Activated CD8-positive, alpha-beta T cell treated with anti-CD3 and anti-CD28 coated beads for 36 hours (primary cell): ENCODE measurements around the gene DIRAS1. TPM values are rescaled to one million over a fixed set of nuclear protein-coding genes. Genes with fewer than 3 reads are reported as not detected.

Source experiments
- ATAC-seq: fragments of 200-7000 bp; cut with Tn5 transposase; one replicate; pipeline ENCODE4 v1.10.0; 2021; ENCODE audit warnings: mild to moderate bottlenecking, moderate library complexity
- CTCF ChIA-PET: fragments of 350-600 bp; sonication (Branson Sonifier 250); formaldehyde crosslinking; loops from one replicate; lab custom pipeline; 2021; ENCODE audit warnings: antibody characterized with exemption; lab: Charles Lee
- POLR2A ChIA-PET: fragments of 350-600 bp; sonication (Branson Sonifier 250); formaldehyde crosslinking; loops from one replicate; lab custom pipeline; 2021; ENCODE audit warnings: antibody characterized with exemption; lab: Charles Lee
- DNase-seq: peaks from one replicate; pipeline ENCODE4 v3.0.0-alpha.2; 2020
- H3K27ac Mint-ChIP-seq: one replicate; pipeline ENCODE4 v1.8.0; 2021; ENCODE audit warnings: mild to moderate bottlenecking, mixed read lengths
- H3K27me3 Mint-ChIP-seq: one replicate; pipeline ENCODE4 v1.8.0; 2021; ENCODE audit warnings: mixed read lengths
- H3K36me3 Mint-ChIP-seq: one replicate; pipeline ENCODE4 v1.8.0; 2021; ENCODE audit warnings: low read depth, mixed read lengths
- H3K4me1 Mint-ChIP-seq: one replicate; pipeline ENCODE4 v1.8.0; 2021; ENCODE audit warnings: low read depth, mixed read lengths
- H3K4me3 Mint-ChIP-seq: one replicate; pipeline ENCODE4 v1.8.0; 2021; ENCODE audit warnings: mild to moderate bottlenecking, moderate library complexity, mixed read lengths
- H3K9me3 Mint-ChIP-seq: one replicate; pipeline ENCODE4 v1.8.0; 2021; ENCODE audit warnings: mixed read lengths
- CTCF ChIP-seq: fragments of 200-600 bp; IDR thresholded peaks from one replicate; pipeline ENCODE4 v1.8.0; 2022; ENCODE audit warnings: antibody characterized with exemption, mild to moderate bottlenecking
- intact Hi-C: fragments of 100-400 bp; cut with micrococcal nuclease; formaldehyde crosslinking; loops from one replicate; pipeline ENCODE4 v1.10.0; 2022
- total RNA-seq, 2 experiments: library from RNA; stranded (reverse); gene quantifications; one replicate each; pipeline ENCODE4 v1.2.3, GENCODE V29; 2021

The DIRAS1 gene
- total RNA-seq, 2 experiments from 2014 or later = 0.09 TPM; not detected in 1

DNA sequence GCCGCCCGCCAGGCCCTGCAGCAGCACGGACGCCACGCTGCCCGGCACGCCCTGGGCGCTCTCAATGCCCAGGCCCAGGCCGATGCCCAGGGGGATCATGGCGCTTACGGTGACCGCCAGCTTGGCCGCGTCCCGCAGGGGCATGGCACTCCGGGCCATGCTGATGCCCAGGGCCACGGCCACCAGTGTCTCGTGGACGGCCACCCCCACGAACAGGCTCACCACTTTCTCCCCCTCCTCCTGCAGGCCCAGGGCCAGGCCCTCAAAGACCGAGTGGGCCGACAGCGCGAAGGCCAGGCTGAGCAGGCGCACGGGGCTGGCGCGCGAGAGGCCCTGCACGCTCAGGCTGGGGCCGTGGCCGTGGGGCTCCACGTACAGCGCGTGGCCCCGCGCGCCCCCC lies 11.7 kb upstream of the DIRAS1 start:
- Mint-ChIP-seq H3K4me3 (no peak overlapping the region), H3K4me1 (peaks cover 7% of the 10 kb centered on the region), H3K9me3 (no peaks in the 10 kb centered on the region), H3K27ac (no peak overlapping the region), H3K36me3 (peaks cover 27% of the 10 kb centered on the region), H3K27me3 (no peaks in the 10 kb centered on the region)
- CTCF ChIA-PET = no interaction called here
- POLR2A ChIA-PET = no interaction called here
- no peak for ATAC-seq
- intact Hi-C loops = no loop called here
- DNase-seq = no peak
- TF ChIP-seq CTCF = no peak

- Mint-ChIP-seq H3K4me1 (peaks cover 7% of the 10 kb centered on the region), H3K27me3 (no peaks in the 10 kb centered on the region), H3K9me3 (no peaks in the 10 kb centered on the region), H3K4me3 (no peak overlapping the region), H3K36me3 (peaks cover 24% of the 10 kb centered on the region), H3K27ac (no peak overlapping the region)
- POLR2A ChIA-PET = interaction anchor here (0.7 kb wide), 1 partner anchor 9 kb away, joined by 3 read pairs; no protein-coding TSS in a partner anchor
- ATAC-seq (no peak), DNase-seq (no peak)
- intact Hi-C loops = no loop called here
- TF ChIP-seq CTCF = no peak
- CTCF ChIA-PET = no interaction called here
Measured at GRCh38 chr19:2732157-2732725, 11.1 kb upstream of the DIRAS1 start.

- no peak for TF ChIP-seq CTCF
- POLR2A ChIA-PET = no interaction called here
- ATAC-seq (no peak), DNase-seq (no peak)
- Mint-ChIP-seq H3K27ac (no peak overlapping the region), H3K4me1 (peaks cover 2% of the 10 kb centered on the region), H3K27me3 (peaks cover 4% of the 10 kb centered on the region), H3K4me3 (no peak overlapping the region), H3K9me3 (no peaks in the 10 kb centered on the region), H3K36me3 (peaks cover 16% of the 10 kb centered on the region)
- intact Hi-C loops = no loop called here
- CTCF ChIA-PET = no interaction called here
Measured at GRCh38 chr19:2731181-2731995, 10.2 kb upstream of the DIRAS1 start.

DNA sequence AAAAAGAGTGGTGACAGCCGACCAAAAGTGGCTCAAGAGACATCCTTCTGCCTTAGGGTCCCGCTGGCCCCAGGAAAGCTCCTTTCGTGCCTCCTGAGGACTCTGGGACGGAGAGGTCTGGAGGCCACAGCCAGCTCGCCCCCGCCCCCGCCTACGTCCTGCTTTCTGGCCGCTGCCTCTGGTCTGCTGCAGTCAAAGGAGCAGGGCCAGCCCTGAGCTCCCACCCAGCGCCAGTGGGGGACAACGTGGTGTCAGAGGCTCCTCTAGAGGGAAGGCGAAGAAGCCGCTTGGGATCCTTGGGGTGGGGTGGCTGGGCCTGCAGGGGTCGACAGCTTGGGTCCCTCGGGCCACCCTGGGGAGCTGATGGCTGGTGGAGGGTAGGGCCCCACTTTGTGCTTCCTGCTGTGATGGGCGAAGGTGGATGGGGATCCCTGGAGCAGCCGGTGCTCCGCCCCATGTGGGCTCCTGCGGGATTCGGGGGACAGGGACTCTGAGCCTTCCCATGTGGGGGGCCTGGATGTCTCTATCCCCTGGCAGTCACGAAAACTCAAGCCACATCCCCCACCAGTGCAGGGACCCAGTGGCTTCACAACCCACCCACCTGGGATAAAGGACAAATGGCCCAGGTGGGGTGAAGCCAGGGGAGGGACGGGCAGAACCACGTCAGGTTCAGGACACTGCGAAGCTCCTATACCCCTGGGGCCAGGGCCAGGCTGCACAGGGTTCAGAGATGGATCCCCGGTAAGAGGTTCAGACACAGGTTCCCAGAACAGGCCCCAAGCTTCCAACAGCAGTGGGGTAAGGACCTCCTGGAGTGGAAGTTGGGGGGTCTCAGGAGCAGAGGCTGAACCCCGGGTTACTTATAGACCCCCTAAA lies 9.0 kb upstream of the DIRAS1 start:
- DNase-seq (no peak), ATAC-seq (no peak)
- Mint-ChIP-seq H3K36me3 (peaks cover 6% of the 10 kb centered on the region), H3K4me3 (no peak overlapping the region), H3K4me1 (no peaks in the 10 kb centered on the region), H3K27ac (no peak overlapping the region), H3K9me3 (no peaks in the 10 kb centered on the region), H3K27me3 (peaks cover 6% of the 10 kb centered on the region)
- ChIA-PET CTCF (no interaction called here), POLR2A (interaction anchor here (3.3 kb wide), 1 partner anchor 9 kb away, joined by 10 read pairs; the partner anchor contains the start of gene SLC39A3)
- no peak for TF ChIP-seq CTCF
- intact Hi-C loops = no loop called here
